BJ (cell line): ENCODE results near the gene MCOLN2. TPM values are rescaled to one million over a fixed set of nuclear protein-coding genes. Genes with fewer than 3 reads are reported as not detected.

Experiments
- CTCF ChIA-PET: fragments of 350-600 bp; formaldehyde crosslinking; extraction: SDS; loops from one replicate; lab custom pipeline; 2021; ENCODE audit warnings: antibody characterized with exemption, inconsistent platforms; lab: Yijun Ruan, JAX
- POLR2A ChIA-PET: fragments of 300-600 bp; sonication (Branson Sonifier 250); formaldehyde crosslinking; extraction: SDS; loops from one replicate; lab custom pipeline; 2021; ENCODE audit warnings: antibody characterized with exemption; lab: Charles Lee
- DNase-seq: peaks from one replicate; pipeline ENCODE4 v3.0.0-alpha.2; 2011; ENCODE audit warnings: low read depth
- H3K27me3 ChIP-seq: 2 replicates; pipeline ENCODE4 v1.6.0; 2011; ENCODE audit warnings: low read length; ENCODE audit not compliant: control insufficient read depth, insufficient read depth
- H3K36me3 ChIP-seq: 2 replicates; pipeline ENCODE4 v1.5.1; 2011; ENCODE audit warnings: low read length; ENCODE audit not compliant: control insufficient read depth, insufficient read depth
- H3K4me3 ChIP-seq: 2 replicates; pipeline ENCODE4 v1.5.1; 2011; ENCODE audit warnings: low read depth, mild to moderate bottlenecking, control low read depth, low read length
- polyA plus RNA-seq: library from polyadenylated mRNA; depleted of rRNA; stranded (reverse); fragments of >200 nt; gene quantifications from 2 replicates; pipeline ENCODE4 v1.2.3, GENCODE V29; 2011
- TF ChIP-seq, protein P1 (sequence below): IDR thresholded peaks from 2 replicates; pipeline ENCODE4 v1.5.1; 2011; ENCODE audit warnings: low read depth, mild to moderate bottlenecking, control low read depth, inconsistent platforms, low read length, moderate library complexity; ENCODE audit not compliant: insufficient read depth

MCOLN2 gene
- polyA plus RNA-seq, 1 experiment, result 0.29 TPM

DNA sequence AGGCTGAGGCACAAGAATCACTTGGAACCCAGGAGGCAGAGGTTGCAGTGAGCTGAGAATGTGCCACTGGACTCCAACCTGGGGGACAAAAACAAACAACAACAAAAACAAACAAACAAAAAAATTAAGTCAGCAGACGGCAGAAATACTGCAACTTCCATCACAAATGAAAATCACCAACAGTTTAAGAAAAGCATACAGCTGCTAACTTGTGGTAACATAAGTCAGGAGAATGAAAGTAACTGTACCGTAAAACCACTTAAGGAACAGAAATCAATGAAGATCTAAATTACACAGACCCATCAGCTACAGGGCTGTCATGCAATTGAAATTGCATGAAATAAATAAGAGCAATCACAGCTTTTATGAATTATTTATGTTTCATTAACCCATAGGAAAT lies 25.0 kb downstream of the MCOLN2 start:
- Histone ChIP-seq H3K4me3 (no peak overlapping the region), H3K27me3 (no peaks in the 10 kb centered on the region), H3K36me3 (no peaks in the 10 kb centered on the region)
- TF ChIP-seq, protein P1, sequence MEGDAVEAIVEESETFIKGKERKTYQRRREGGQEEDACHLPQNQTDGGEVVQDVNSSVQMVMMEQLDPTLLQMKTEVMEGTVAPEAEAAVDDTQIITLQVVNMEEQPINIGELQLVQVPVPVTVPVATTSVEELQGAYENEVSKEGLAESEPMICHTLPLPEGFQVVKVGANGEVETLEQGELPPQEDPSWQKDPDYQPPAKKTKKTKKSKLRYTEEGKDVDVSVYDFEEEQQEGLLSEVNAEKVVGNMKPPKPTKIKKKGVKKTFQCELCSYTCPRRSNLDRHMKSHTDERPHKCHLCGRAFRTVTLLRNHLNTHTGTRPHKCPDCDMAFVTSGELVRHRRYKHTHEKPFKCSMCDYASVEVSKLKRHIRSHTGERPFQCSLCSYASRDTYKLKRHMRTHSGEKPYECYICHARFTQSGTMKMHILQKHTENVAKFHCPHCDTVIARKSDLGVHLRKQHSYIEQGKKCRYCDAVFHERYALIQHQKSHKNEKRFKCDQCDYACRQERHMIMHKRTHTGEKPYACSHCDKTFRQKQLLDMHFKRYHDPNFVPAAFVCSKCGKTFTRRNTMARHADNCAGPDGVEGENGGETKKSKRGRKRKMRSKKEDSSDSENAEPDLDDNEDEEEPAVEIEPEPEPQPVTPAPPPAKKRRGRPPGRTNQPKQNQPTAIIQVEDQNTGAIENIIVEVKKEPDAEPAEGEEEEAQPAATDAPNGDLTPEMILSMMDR, result no peak
- no peak for DNase-seq
- CTCF ChIA-PET, result interaction anchor here (0.9 to 1.8 kb wide), 2 partner anchors 27 to 279 kb away, joined by 3 to 7 read pairs; no protein-coding TSS in a partner anchor
- POLR2A ChIA-PET, result no interaction called here

DNA sequence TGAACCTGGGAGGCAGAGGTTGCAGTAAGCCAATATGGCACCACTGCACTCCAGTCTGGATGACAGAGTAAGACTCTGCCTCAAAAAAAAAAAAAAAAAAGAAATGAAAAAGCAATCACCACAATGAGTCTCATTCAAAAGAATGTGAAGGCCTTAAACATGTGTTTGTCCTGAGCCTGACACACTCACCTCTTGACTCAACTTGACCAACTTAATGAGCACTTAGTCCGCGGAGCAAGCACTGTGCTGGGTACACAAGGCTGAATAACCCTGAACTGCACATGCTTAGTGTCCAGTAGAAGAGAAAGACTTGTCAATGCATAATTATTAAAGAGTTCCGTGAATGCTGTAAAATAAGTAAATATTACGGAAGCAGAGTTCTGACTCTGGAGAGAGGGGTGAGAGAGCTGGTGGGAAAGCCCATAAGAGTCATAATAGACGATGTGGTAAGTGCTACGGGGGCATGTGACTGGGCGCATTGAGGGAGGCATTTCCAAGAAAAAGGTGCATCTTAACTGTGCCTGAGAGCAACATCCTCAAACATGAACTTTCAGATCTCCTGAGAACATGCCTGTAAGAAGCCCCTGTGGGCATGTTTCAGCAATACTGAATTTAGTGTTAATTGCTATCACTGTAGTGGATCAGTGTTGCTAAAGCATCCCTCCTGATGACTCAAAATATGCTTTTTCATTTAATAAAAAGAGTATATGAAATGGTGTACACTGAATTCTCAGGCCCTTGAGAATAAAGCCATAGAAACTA lies 27.2 kb downstream of the MCOLN2 start:
- Histone ChIP-seq H3K4me3 (no peak overlapping the region), H3K27me3 (no peaks in the 10 kb centered on the region), H3K36me3 (no peaks in the 10 kb centered on the region)
- TF ChIP-seq, protein P1, result no peak
- POLR2A ChIA-PET, result no interaction called here
- CTCF ChIA-PET, result interaction anchor here (0.7 kb wide), 1 partner anchor 886 kb away, joined by 3 read pairs; no protein-coding TSS in a partner anchor
- DNase-seq, result no peak

DNA sequence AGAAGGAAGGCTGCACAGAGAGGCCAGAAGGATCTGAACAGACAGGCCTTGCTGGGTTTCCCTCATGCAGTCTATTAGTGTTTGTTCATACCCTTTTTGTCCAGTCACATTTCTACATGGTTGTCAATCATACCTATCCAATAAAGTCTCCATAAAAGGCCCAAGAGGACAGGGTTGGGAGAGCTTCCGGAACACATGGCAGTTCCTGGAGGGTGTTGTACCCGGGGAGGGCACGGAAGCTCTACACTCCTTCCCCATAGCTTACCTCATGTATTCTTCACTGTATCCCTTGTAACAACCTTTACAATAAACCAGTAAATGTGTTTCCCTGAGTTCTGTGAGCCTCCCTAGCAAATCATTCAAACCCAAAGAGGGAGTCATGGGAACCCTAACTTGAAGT lies 28.0 kb downstream of the MCOLN2 start:
- TF ChIP-seq, protein P1, result no peak
- ChIA-PET POLR2A (no interaction called here), CTCF (no interaction called here)
- no peak for DNase-seq
- Histone ChIP-seq H3K27me3 (no peaks in the 10 kb centered on the region), H3K4me3 (no peak overlapping the region), H3K36me3 (no peaks in the 10 kb centered on the region)

DNA sequence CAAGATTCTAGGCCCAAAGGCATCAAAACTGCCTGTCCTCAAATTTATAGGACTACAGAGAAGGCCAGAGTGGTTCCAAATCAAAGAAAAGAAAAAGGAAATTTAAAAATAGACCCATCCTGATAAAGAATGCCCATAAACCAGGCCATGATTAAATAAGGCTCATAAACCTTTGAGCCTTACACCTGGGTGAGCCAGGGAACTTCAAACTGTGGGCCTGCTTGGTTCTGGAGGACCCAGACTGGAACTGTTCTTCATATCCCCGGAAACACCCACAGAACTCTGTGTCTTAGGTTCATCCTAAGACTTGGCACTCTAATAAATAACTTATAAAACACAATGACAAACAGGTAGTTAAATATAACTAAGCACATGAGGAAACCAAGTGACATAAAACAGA lies 28.8 kb downstream of the MCOLN2 start:
- no peaks in the 10 kb centered on the region for H3K27me3 ChIP-seq
- TF ChIP-seq, protein P1, result no peak
- POLR2A ChIA-PET, result no interaction called here
- no peak overlapping the region for H3K4me3 ChIP-seq
- CTCF ChIA-PET, result no interaction called here
- H3K36me3 ChIP-seq, result no peaks in the 10 kb centered on the region
- no peak for DNase-seq

DNA sequence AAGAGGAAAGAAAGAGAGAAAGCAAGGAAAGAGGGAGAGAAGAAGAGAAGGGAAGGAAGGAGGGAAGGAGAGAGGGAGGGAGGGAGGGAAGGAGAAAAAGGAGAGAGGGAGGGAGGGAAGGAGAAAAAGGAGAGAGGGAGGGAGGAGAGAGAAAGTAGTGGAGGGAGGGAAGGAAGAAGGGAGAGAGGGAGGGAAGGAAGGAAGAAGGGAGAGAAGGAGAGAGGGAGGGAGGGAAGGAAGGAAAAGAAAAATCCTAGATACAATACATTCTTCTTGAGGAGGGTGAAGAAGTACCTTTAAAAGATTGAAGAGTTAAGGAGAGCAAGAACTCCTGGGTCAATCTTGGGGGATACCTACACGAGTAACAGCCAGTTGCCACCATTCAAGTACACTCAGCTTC lies 29.2 kb downstream of the MCOLN2 start:
- no peak for DNase-seq
- TF ChIP-seq, protein P1, result no peak
- Histone ChIP-seq H3K36me3 (no peaks in the 10 kb centered on the region), H3K4me3 (no peak overlapping the region), H3K27me3 (no peaks in the 10 kb centered on the region)
- ChIA-PET POLR2A (interaction anchor here (0.7 kb wide), 1 partner anchor 337 kb away, joined by 3 read pairs; no protein-coding TSS in a partner anchor), CTCF (no interaction called here)
